Endodermal cell (in vitro differentiated cells): Measurements from ENCODE around the gene PRUNE1. TPM values are rescaled to one million over a fixed set of nuclear protein-coding genes. Genes with fewer than 3 reads are reported as not detected.

Experiments used
- DNase-seq: peaks from one replicate; pipeline ENCODE4 v3.0.0-alpha.2; 2017
- H3K27ac ChIP-seq: 2 replicates; pipeline ENCODE4 v1.5.1; 2013; ENCODE audit warnings: mild to moderate bottlenecking, low read depth, low read length, moderate library complexity
- H3K27me3 ChIP-seq: 2 replicates; pipeline ENCODE4 v1.6.1; 2013; ENCODE audit warnings: mild to moderate bottlenecking, low read length, moderate library complexity; ENCODE audit not compliant: insufficient read depth, control insufficient read depth, poor library complexity, severe bottlenecking
- H3K36me3 ChIP-seq: 2 replicates; pipeline ENCODE4 v1.7.0; 2013; ENCODE audit warnings: mild to moderate bottlenecking, low read length, moderate library complexity; ENCODE audit not compliant: control insufficient read depth, insufficient read depth
- H3K4me1 ChIP-seq: one replicate; pipeline ENCODE4 v1.7.0; 2013; ENCODE audit warnings: low read length; ENCODE audit not compliant: control insufficient read depth, insufficient read depth
- H3K4me3 ChIP-seq: 2 replicates; pipeline ENCODE4 v1.5.1; 2013; ENCODE audit warnings: mild to moderate bottlenecking, low read length, moderate library complexity
- H3K9ac ChIP-seq: 2 replicates; pipeline ENCODE4 v1.6.1; 2013; ENCODE audit warnings: mild to moderate bottlenecking, low read length, moderate library complexity; ENCODE audit not compliant: poor library complexity, severe bottlenecking; ENCODE audit errors: extremely low read depth
- H3K9me3 ChIP-seq: 2 replicates; pipeline ENCODE4 v1.6.1; 2013; ENCODE audit warnings: mild to moderate bottlenecking, low read length, moderate library complexity; ENCODE audit not compliant: control insufficient read depth
- H3K27ac Mint-ChIP-seq: 2 replicates; pipeline ENCODE4 v1.8.0; 2020; ENCODE audit warnings: mixed read lengths
- H3K27me3 Mint-ChIP-seq: 2 replicates; pipeline ENCODE4 v1.8.0; 2021; ENCODE audit warnings: mild to moderate bottlenecking, mixed read lengths; ENCODE audit not compliant: insufficient read depth
- H3K36me3 Mint-ChIP-seq: 2 replicates; pipeline ENCODE4 v1.8.0; 2020; ENCODE audit warnings: low read depth, mixed read lengths
- H3K4me1 Mint-ChIP-seq: 2 replicates; pipeline ENCODE4 v1.8.0; 2020; ENCODE audit warnings: mixed read lengths
- H3K4me3 Mint-ChIP-seq: 2 replicates; pipeline ENCODE4 v1.8.0; 2020; ENCODE audit warnings: mild to moderate bottlenecking, moderate library complexity, mixed read lengths
- H3K9me3 Mint-ChIP-seq: 2 replicates; pipeline ENCODE4 v1.8.0; 2020; ENCODE audit warnings: mild to moderate bottlenecking, mixed read lengths
- WGBS, 2 experiments: methylation state at CpG; one replicate each; pipeline versions ENCODE4 v1.1.5 to v1.1.7; 2013; ENCODE audit warnings: missing lambda C conversion rate in 2 of 2, mixed read lengths in 1 of 2; ENCODE audit not compliant: insufficient coverage in 1 of 2, insufficient read length in 1 of 2; 5-methylcytosine and 5-hydroxymethylcytosine counted together
- total RNA-seq, 2 donors: library from RNA; stranded (reverse); fragmentation: NEBNext Ultra II Directional in 1 of 2; extraction: Animal tissue kit (Norgen Biotek cat#: 25700) in 1 of 2; gene quantifications; 2 replicates in 1 of 2; 3 replicates in 1 of 2; pipeline ENCODE4 v1.2.1, GENCODE V29; 2021
- TF ChIP-seq, protein P1 (sequence below): fragments of 200-600 bp; sonication (generic); conservative IDR thresholded peaks from 2 replicates; pipeline ENCODE4 v1.5.0; 2021; ENCODE audit warnings: antibody characterized with exemption, mild to moderate bottlenecking

Gene PRUNE1
- total RNA-seq, 2 donors from 2014 or later = 23.8 to 29.3 TPM

DNA sequence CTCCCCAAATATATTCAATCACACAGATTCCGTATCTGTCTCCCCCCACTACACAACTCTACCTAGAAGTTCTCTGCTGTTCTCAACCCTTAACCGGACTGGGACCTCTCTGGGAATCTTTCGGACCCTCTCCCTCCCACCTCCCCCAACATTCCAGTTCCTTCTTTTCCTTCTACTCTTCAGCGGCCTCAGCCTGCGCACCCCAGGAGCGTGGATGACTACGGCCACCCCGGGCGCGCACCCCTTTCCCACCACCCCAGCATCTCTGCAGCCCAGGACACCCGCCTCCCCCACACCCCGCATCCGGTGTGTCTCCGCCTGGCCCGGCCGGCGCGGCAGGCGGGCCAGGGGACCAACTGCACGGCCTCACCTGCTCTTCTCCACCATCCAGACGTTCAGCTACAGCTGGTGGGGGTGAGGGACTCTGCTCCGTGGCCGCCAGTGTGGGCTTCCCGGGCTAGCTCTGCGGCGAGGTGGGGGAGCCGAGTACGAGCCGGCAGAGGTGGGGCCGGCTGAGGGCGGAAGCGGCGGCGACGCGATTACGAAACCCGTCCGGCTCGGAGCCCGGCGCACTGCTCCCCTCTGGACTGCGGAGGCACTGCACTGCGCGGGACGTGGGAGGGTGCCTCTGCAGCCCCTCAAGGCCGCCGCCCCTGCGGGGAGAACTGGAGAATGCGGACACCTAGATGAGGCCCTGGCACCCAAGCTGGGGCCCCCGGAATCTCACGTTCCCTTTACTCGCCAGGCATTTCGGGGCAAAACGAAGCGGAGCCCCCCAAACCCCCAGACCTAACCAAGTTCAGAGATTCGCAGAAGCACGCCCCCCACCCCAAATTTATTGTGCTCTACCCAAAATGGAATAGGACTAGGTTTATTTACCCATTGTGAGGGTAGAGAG, 51.1 kb downstream of the PRUNE1 start, which contains the start of gene CDC42SE1:
Gene CDC42SE1, minus strand, starts transcription at position 514 of the 898 bp plus-strand sequence. CDS start 3,892 bp downstream, outside the sequence.
- H3K36me3 ChIP-seq = peaks cover 44% of the 10 kb centered on the region
- H3K9me3 ChIP-seq = no peaks in the 10 kb centered on the region
- Mint-ChIP-seq H3K27me3 (no peaks in the 10 kb centered on the region), H3K27ac (peak within 1 kb of the TSS; percentile 89), H3K4me3 (peak within 1 kb of the TSS; percentile 94), H3K36me3 (peaks cover 39% of the 10 kb centered on the region), H3K4me1 (peaks cover 33% of the 10 kb centered on the region), H3K9me3 (no peaks in the 10 kb centered on the region)
- H3K9ac ChIP-seq = peak within 1 kb of the TSS; percentile 87
- WGBS, 2 experiments = 0% methylated on average over 13 to 58 of the region's 58 CpGs
- TF ChIP-seq, protein P1, sequence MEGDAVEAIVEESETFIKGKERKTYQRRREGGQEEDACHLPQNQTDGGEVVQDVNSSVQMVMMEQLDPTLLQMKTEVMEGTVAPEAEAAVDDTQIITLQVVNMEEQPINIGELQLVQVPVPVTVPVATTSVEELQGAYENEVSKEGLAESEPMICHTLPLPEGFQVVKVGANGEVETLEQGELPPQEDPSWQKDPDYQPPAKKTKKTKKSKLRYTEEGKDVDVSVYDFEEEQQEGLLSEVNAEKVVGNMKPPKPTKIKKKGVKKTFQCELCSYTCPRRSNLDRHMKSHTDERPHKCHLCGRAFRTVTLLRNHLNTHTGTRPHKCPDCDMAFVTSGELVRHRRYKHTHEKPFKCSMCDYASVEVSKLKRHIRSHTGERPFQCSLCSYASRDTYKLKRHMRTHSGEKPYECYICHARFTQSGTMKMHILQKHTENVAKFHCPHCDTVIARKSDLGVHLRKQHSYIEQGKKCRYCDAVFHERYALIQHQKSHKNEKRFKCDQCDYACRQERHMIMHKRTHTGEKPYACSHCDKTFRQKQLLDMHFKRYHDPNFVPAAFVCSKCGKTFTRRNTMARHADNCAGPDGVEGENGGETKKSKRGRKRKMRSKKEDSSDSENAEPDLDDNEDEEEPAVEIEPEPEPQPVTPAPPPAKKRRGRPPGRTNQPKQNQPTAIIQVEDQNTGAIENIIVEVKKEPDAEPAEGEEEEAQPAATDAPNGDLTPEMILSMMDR = peak; percentile 82
- peak within 1 kb of the TSS; percentile 93 for H3K27ac ChIP-seq
- H3K4me3 ChIP-seq = peak within 1 kb of the TSS; percentile 89
- no peaks in the 10 kb centered on the region for H3K4me1 ChIP-seq
- no peaks in the 10 kb centered on the region for H3K27me3 ChIP-seq
- DNase-seq = peak; percentile 93

DNA sequence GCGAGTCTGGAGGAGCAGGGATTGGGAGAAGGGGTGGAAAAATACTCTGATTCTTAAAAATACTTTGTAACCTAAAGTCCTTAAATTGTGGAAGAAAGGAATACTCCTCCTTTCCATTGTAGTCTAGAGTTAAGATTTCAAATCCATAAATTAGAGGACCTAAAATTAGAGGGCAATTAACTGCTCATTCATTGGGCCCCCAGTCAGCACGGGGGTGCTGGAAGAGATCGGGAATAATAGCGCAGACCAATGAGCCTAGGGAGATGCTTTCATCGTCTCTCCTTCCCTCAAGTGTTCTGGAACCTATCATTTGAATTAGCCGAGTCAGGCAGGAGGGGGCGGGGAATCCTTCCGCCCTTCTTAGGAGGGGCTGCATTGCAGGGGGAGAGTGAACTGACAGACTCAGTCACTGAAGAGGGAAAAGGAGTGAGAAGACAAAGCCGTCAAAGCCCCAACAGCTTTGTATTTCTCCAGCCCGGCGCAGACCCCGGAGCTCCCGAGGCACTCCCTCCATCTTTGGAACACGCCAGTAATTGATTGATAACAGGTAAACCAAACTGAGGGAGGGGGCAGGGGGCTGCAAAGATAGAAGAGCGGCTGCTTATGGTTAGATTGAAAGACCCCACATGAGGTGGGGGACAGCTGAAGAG, 51.9 kb downstream of the PRUNE1 start, which contains the start of gene MLLT11:
Gene MLLT11, plus strand, starts transcription at position 391 of the 650 bp plus-strand sequence. CDS start 6,828 bp downstream, outside the sequence.
- no peaks in the 10 kb centered on the region for H3K9me3 ChIP-seq
- peak; percentile 93 for DNase-seq
- Mint-ChIP-seq H3K36me3 (peaks cover 34% of the 10 kb centered on the region), H3K27me3 (no peaks in the 10 kb centered on the region), H3K27ac (peak within 1 kb of the TSS; percentile 89), H3K9me3 (no peaks in the 10 kb centered on the region), H3K4me3 (peak within 1 kb of the TSS; percentile 94), H3K4me1 (peaks cover 37% of the 10 kb centered on the region)
- peak within 1 kb of the TSS; percentile 89 for H3K4me3 ChIP-seq
- no peaks in the 10 kb centered on the region for H3K4me1 ChIP-seq
- TF ChIP-seq, protein P1 = no peak
- WGBS, 2 experiments = 0 to 1% methylated on average over 12 to 15 of the region's 15 CpGs
- H3K27ac ChIP-seq = peak within 1 kb of the TSS; percentile 93
- no peaks in the 10 kb centered on the region for H3K27me3 ChIP-seq
- H3K9ac ChIP-seq = peak within 1 kb of the TSS; percentile 87
- peaks cover 42% of the 10 kb centered on the region for H3K36me3 ChIP-seq

DNA sequence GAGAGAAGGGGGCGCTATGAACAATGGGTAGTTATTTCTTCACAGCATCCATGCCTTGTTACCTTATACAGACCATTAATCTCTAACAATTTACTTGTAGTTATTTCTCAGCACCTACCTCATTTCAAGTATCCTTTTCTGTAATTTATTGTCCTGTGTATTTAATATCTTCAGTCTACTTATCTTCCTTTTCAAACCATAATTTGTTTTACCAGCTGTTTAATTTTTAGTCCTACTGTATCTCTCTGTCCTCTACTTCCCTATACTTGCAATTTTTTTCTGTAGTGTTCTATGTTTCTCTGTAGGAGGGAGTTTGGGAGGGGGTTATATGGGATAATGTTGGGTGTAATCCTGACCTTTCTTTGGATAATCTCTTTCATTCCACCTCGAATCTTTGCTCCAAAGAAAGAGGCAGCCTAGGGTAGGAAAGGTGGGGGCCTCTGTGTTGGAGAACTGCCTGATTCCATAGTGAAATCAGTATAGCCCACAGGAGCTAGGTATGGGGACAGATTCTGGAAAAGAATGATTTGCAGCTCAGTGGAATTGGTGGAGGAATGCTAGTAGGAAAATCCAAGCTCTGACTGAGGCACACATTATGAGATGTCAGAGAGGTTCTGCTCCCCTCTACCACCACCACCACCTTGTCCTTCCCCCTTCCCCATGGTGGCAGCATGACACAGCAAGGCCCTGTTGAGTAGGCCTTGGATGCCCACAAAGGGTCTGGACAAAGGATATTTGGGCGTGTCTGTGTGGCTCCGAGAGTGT, 52.6 kb downstream of the PRUNE1 start:
- Histone ChIP-seq H3K9ac (peak overlapping the region; percentile 87), H3K27ac (peak overlapping the region; percentile 93), H3K4me1 (no peaks in the 10 kb centered on the region), H3K36me3 (peaks cover 42% of the 10 kb centered on the region), H3K27me3 (no peaks in the 10 kb centered on the region), H3K9me3 (no peaks in the 10 kb centered on the region), H3K4me3 (peak overlapping the region; percentile 89)
- Mint-ChIP-seq H3K4me3 (peak overlapping the region; percentile 94), H3K36me3 (peaks cover 33% of the 10 kb centered on the region), H3K4me1 (peaks cover 37% of the 10 kb centered on the region), H3K9me3 (no peaks in the 10 kb centered on the region), H3K27me3 (no peaks in the 10 kb centered on the region), H3K27ac (peak overlapping the region; percentile 89)
- DNase-seq = peak; percentile 62
- 0% methylated on average over 1 to 2 of the region's 4 CpGs for WGBS, 2 experiments
- TF ChIP-seq, protein P1 = no peak
